GM21576 (cell line): ENCODE results near the gene DOK7.
"Not testable (repeated sequence)": the region's sequence is repeated elsewhere in the genome, so short reads cannot be mapped to it uniquely, and the experiment has no call there.

Experiments
- ATAC-seq: cut with Tn5 transposase; IDR thresholded peaks from one replicate; pipeline ENCODE4 v1.9.1; 2021; ENCODE audit warnings: mild to moderate bottlenecking, moderate library complexity; ENCODE audit not compliant: unreplicated experiment

Gene DOK7

DNA sequence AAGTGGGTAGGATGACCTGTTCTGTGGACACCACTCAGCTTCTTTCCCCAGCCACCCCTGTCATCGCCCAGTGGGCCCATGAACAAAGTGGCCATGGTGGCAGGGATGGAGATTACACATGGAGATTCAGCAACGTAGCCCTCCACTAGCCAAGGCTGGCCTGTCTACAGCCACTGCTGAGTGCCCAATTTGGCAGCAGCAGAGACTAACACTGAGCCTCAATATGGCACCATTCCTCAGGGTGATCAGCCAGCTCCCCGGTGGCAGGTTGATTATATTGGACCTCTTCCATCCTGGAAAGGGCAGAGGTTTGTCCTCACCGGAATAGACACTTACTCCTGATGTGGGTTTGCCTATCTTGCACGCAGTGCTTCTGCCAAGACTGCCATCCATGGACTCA lies 4.0 kb upstream of the DOK7 start:
- not testable (repeated sequence) for ATAC-seq

DNA sequence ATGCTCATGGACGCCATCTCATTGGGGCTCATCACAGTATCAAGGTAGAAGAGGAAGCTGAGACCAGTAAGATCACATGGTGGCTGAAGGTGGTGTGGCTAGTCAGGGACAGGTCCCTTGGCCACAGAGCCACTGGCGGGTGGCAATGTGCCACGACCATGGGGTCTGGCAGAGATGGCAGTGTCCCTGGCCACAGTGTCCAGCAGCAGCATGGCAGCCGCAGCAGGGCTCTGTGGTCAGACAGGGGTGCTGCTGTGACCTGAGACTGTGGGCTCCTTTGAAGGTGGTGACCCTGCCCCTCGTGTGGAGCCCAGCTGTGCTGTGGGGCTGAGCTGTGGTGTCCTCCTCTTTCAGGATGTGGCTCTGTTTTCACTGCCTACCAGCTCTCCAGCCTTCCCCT lies 2.2 kb upstream of the DOK7 start:
- no peak for ATAC-seq

- ATAC-seq, result no peak
Observed at GRCh38 chr4:3461515-3462291, 1.4 kb upstream of the DOK7 start.

- no peak for ATAC-seq
Observed at GRCh38 chr4:3462321-3462789, 751 bp upstream of the DOK7 start.

- no peak for ATAC-seq
Observed at GRCh38 chr4:3463556-3464348, 646 bp downstream of the DOK7 start.

DNA sequence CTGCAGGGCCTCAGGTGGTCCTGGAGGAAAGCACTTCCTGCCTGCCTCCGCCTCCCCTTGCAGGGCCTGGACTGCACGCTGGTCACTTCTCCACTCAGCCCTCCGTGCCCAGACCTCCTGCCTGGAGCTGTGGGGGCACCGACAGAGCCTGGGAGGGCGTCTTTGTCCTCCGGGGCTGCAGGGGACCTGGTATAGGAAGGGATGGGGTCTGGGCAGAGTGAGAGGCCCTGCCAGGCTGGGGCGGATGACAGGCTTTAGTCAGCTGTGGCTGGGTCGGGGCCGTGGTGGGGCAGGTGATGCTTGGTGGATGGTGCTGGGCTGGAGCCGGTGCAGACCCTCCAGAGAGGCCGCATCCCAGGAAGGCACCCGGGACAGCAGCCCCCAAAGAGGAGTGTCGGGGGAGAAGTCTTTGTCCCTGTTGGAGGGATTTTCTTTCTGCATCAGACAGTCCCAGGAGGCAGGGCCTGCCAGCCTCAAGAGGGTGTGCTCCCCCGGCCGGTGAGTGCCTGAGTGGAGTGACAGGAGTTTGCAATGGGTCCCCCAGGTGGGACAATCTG lies 1.3 kb downstream of the DOK7 start:
- no peak for ATAC-seq

- ATAC-seq, result no peak
Observed at GRCh38 chr4:3464911-3465697, 2.0 kb downstream of the DOK7 start.

DNA sequence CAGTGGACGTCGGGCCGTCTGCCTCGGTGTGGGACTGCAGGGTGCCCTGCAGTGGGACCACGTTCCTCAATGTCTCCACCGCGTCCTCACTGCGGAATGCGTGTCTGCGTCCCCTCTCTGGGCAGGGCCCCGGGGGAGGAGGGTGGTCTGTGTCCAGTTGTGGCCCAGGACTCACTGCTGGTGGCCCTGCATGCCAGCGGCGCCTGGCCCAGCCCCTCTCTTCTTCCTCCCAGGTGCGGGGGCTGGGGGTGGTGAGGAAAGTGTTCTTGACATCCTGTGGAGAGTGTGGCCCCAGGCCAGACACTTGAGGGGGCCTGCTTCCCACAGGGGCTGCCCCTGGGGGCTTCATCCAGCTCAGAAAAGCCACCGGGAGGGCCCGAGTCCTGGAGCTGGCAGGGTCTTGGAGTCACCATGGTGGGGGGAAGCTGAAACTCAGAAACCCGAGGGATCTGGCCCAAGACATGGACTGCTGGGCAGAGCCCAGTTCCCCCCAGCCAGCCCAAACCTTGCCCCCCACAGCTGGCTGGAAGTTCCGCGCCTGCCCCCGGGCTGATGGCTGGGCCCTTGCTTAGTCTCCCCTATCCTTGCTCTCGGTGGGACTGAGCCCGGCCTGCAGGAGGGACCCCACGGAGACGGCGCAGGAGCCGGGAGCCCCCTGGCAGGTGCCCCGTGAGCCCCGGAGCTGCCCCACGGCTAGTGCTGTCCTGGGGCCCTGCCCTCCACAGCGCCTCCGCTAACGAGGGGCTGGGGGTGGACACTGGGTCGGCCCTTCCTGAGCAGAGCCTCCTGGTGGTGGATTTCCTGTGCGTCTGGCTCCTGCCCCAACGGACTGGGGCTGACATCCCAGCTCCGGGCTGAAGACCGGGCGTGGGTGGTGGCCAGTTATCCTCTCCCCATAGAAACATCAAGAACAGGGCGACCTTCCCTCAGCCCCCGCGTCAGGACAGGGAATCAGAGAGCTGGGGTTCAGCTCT lies 2.9 kb downstream of the DOK7 start:
- ATAC-seq, result no peak

- no peak for ATAC-seq
Observed at GRCh38 chr4:3466691-3467600, 3.8 kb downstream of the DOK7 start.

GRCh38 chr4:3467601-3468031 lies 4.5 kb downstream of the DOK7 start:
- no peak for ATAC-seq

- no peak for ATAC-seq
Observed at GRCh38 chr4:3468154-3468553, 5.0 kb downstream of the DOK7 start.

- no peak for ATAC-seq
Observed at GRCh38 chr4:3468804-3469203, 5.7 kb downstream of the DOK7 start.

GRCh38 chr4:3469386-3470243 lies 6.5 kb downstream of the DOK7 start:
- ATAC-seq, result no peak

DNA sequence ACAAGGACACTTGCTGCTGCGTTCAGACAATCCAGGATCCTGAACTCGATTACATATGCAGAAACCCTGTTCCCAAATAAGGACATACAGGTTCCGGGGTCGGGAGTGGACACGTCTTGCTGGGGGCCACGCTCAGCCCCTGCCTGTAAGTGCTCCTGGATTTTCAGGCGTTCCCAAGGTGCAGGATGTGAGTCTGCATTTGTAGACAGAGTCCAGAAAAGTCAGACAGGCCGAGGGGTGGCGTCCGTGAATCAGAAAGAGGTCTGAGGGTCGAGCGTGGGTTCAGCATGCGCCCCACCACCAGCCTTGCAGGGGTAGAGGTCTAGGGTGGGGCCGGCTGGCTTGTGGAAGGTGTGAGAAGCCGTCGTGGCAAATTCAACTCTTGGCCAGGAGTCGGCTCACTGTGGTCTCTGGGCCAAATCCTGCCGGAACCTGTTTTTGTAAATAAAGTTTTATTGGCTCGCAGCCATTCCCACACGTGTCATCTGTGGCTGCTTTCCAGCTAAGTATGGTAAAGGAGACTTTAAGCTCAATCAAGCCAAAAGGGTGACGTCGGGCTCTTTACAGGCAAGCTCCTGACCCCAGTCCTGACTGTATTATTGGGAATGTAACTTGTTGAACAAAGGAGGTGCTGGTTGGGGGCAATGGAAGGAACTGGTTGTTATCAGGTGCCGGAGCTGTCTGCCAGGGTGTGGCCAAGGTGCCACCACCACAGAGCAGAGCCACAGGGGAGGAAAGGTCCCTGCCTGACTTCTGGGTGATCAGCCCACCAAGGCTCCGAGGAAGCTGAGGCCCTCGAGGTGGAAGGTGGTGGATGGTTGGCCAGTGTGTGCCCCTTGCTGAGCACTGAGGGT lies 7.4 kb downstream of the DOK7 start:
- no peak for ATAC-seq

GRCh38 chr4:3471098-3471760 lies 8.1 kb downstream of the DOK7 start:
- ATAC-seq, result no peak

DNA sequence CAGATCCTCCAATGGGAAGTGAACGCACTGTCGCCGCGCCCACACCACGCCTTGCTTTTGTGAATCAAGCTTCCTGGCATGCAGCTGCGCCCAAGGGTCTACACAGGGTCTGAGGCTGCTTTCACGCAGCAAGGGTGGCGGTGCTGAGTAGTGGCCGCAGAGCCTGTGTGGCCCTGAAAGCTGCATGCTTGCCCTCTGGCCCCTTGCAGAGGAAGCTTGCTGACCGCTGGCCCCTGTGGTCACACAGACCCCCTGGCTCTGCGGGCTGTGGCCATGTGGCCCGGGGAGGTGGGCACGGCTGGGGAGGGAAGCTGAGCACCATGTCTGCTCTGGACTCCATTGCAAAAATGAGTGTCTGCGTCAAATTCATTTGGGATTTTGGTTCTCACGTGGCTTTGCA lies 8.8 kb downstream of the DOK7 start:
- no peak for ATAC-seq
